Measurements from ENCODE around the gene ZDHHC18.

ZDHHC18 gene

GRCh38 chr1:26786437-26787380, 39.8 kb upstream of the ZDHHC18 start (continued):
- peak; percentile 96 for TF ChIP-seq PRDM10 (tag by site-specific recombination; IDR thresholded peaks at IDR 0.05)
- no peak for TF ChIP-seq ZNF202 (tag by site-specific recombination; IDR thresholded peaks at IDR 0.05; ENCODE audit: borderline replicate concordance)
- TF ChIP-seq ZNF394 (tag by site-specific recombination; IDR thresholded peaks at IDR 0.05; ENCODE audit: borderline replicate concordance), result no peak
- no peak for TF ChIP-seq ZBTB26 (tag by site-specific recombination; optimal IDR thresholded peaks at IDR 0.05)
- no peak for TF ChIP-seq ZNF580 (tag by site-specific recombination; IDR thresholded peaks at IDR 0.05)
- TF ChIP-seq ZNF548 (tag by site-specific recombination; IDR thresholded peaks at IDR 0.05), result no peak
- no peak for TF ChIP-seq REST (tag by site-specific recombination; IDR thresholded peaks at IDR 0.05)
- 0 out of 2 replicates have a peak, but pooled peaks have one; percentile 32 for TF ChIP-seq SP3 (tag by site-specific recombination; IDR thresholded peaks at IDR 0.05)
- TF ChIP-seq INSM2 (tag by site-specific recombination; IDR thresholded peaks at IDR 0.05), result no peak
- TF ChIP-seq ZNF529 (tag by site-specific recombination; IDR thresholded peaks at IDR 0.05; ENCODE audit: insufficient replicate concordance), result no peak
- no peak for TF ChIP-seq ZNF518A (tag by site-specific recombination; conservative IDR thresholded peaks at IDR 0.05; ENCODE audit: low read depth)
- TF ChIP-seq ZNF621 (tag by site-specific recombination; IDR thresholded peaks at IDR 0.05), result no peak
- TF ChIP-seq ZNF292 (tag by site-specific recombination; IDR thresholded peaks at IDR 0.05; ENCODE audit: borderline replicate concordance, low read depth), result no peak
- no peak for TF ChIP-seq ZNF623 (tag by site-specific recombination; IDR thresholded peaks at IDR 0.05)
- no peak for TF ChIP-seq ZNF571 (tag by site-specific recombination; IDR thresholded peaks at IDR 0.05)
- no peak for TF ChIP-seq TRIM28 (IDR thresholded peaks at IDR 0.05; ENCODE audit: borderline replicate concordance, low read length)
- TF ChIP-seq ZNF629 (tag by site-specific recombination; IDR thresholded peaks at IDR 0.05), result no peak
- TF ChIP-seq ZNF169 (tag by site-specific recombination; IDR thresholded peaks at IDR 0.05), result no peak
- TF ChIP-seq ZFP37 (tag by site-specific recombination; IDR thresholded peaks at IDR 0.05), result no peak
- 0 out of 2 replicates have a peak, but pooled peaks have one; percentile 17 for TF ChIP-seq ZEB2 (tag by site-specific recombination; IDR thresholded peaks at IDR 0.05)
- TF ChIP-seq SP2 (tag by site-specific recombination; IDR thresholded peaks at IDR 0.05), result peak; percentile 51
- no peak for TF ChIP-seq ZNF175 (tag by site-specific recombination; IDR thresholded peaks at IDR 0.05)
- TF ChIP-seq ZNF335 (tag by site-specific recombination; conservative IDR thresholded peaks at IDR 0.05), result peak; percentile 92

Measured in HEK293 (cell line).